SK-N-SH treated with all-trans-retinoic acid at 6 μM for 48 hours (cell line): Measurements from ENCODE around the gene SLAIN2.

Experiments used
- ATAC-seq: fragments of 200-7000 bp; cut with Tn5 transposase; 3 replicates; pipeline ENCODE4 v1.9.1; 2020; ENCODE audit warnings: mild to moderate bottlenecking, moderate library complexity
- ARNTL ChIP-seq: fragments of 450-650 bp; formaldehyde crosslinking; IDR thresholded peaks from 2 replicates; pipeline ENCODE4 v1.5.0; 2020; ENCODE audit warnings: low read depth, mild to moderate bottlenecking, moderate library complexity, borderline replicate concordance
- BACH2 ChIP-seq: fragments of 250-450 bp; sonication (Bioruptor Pico); IDR thresholded peaks from 2 replicates; pipeline ENCODE4 v1.9.0; 2021; ENCODE audit warnings: mild to moderate bottlenecking, borderline replicate concordance
- CSDC2 ChIP-seq: fragments of 250-450 bp; sonication (Bioruptor Pico); IDR thresholded peaks from 2 replicates; pipeline ENCODE4 v1.5.0; 2020; ENCODE audit warnings: mild to moderate bottlenecking, moderate library complexity
- ESRRG ChIP-seq: fragments of 250-450 bp; sonication (Bioruptor Pico); IDR thresholded peaks from 2 replicates; pipeline ENCODE4 v1.6.1; 2021; ENCODE audit warnings: mild to moderate bottlenecking
- GLIS3 ChIP-seq: fragments of 250-450 bp; sonication (Bioruptor Pico); IDR thresholded peaks from 2 replicates; pipeline ENCODE4 v1.5.0; 2020; ENCODE audit warnings: mild to moderate bottlenecking, moderate library complexity
- ISL1 ChIP-seq: fragments of 250-450 bp; sonication (Bioruptor Pico); IDR thresholded peaks from 2 replicates; pipeline ENCODE4 v2.1.2; 2022; ENCODE audit warnings: mild to moderate bottlenecking, moderate library complexity
- OSR1 ChIP-seq: fragments of 250-450 bp; sonication (Bioruptor Pico); IDR thresholded peaks from 2 replicates; pipeline ENCODE4 v1.8.0; 2022; ENCODE audit warnings: moderate library complexity, mild to moderate bottlenecking, inconsistent platforms
- RARB ChIP-seq: fragments of 250-450 bp; sonication (Bioruptor Pico); IDR thresholded peaks from 2 replicates; pipeline ENCODE4 v1.8.0; 2021; ENCODE audit warnings: mild to moderate bottlenecking, moderate library complexity
- SNAI2 ChIP-seq: fragments of 250-450 bp; sonication (Bioruptor Pico); IDR thresholded peaks from 2 replicates; pipeline ENCODE4 v1.5.0; 2020; ENCODE audit warnings: mild to moderate bottlenecking, moderate library complexity
- TCF4 ChIP-seq: fragments of 250-450 bp; sonication (Bioruptor Pico); IDR thresholded peaks from 2 replicates; pipeline ENCODE4 v1.8.0; 2021; ENCODE audit warnings: mild to moderate bottlenecking, moderate library complexity, borderline replicate concordance
- TOX ChIP-seq: fragments of 250-450 bp; sonication (Bioruptor Pico); IDR thresholded peaks from 2 replicates; pipeline ENCODE4 v1.8.0; 2021; ENCODE audit warnings: mild to moderate bottlenecking, moderate library complexity, borderline replicate concordance
- ZFP3 ChIP-seq: fragments of 250-450 bp; sonication (Bioruptor Pico); IDR thresholded peaks from 2 replicates; pipeline ENCODE4 v1.5.0; 2020; ENCODE audit warnings: mild to moderate bottlenecking, moderate library complexity
- ZFP30 ChIP-seq: fragments of 450-650 bp; formaldehyde crosslinking; IDR thresholded peaks from 2 replicates; pipeline ENCODE4 v1.5.0; 2022; ENCODE audit warnings: mild to moderate bottlenecking, moderate library complexity
- ZNF565 ChIP-seq: fragments of 450-650 bp; formaldehyde crosslinking; conservative IDR thresholded peaks from 2 replicates; pipeline ENCODE4 v1.5.0; 2020; ENCODE audit warnings: low read depth, mild to moderate bottlenecking, moderate library complexity
- ZNF70 ChIP-seq: fragments of 450-650 bp; formaldehyde crosslinking; IDR thresholded peaks from 2 replicates; pipeline ENCODE4 v1.5.0; 2020; ENCODE audit warnings: mild to moderate bottlenecking, moderate library complexity
- ZNF8 ChIP-seq: fragments of 450-650 bp; formaldehyde crosslinking; IDR thresholded peaks from 2 replicates; pipeline ENCODE4 v1.5.0; 2020; ENCODE audit warnings: mild to moderate bottlenecking, moderate library complexity
- TF ChIP-seq, protein P1 (sequence below): fragments of 250-450 bp; sonication (Bioruptor Pico); IDR thresholded peaks from 2 replicates; pipeline ENCODE4 v1.8.0; 2021; ENCODE audit warnings: low read depth, mild to moderate bottlenecking, moderate library complexity, borderline replicate concordance
- TF ChIP-seq, protein P2 (sequence below): fragments of 250-450 bp; sonication (Bioruptor Pico); IDR thresholded peaks from 2 replicates; pipeline ENCODE4 v1.8.0; 2020; ENCODE audit warnings: mild to moderate bottlenecking, moderate library complexity, borderline replicate concordance
- TF ChIP-seq, protein P3 (sequence below): fragments of 250-450 bp; sonication (Bioruptor Pico); IDR thresholded peaks from 2 replicates; pipeline ENCODE4 v1.5.1; 2020; ENCODE audit warnings: low read depth, mild to moderate bottlenecking, moderate library complexity
- TF ChIP-seq, protein P4 (sequence below): fragments of 250-450 bp; sonication (Bioruptor Pico); IDR thresholded peaks from 2 replicates; pipeline ENCODE4 v1.5.1; 2021; ENCODE audit warnings: mild to moderate bottlenecking, moderate library complexity
- TF ChIP-seq, protein P5 (sequence below): fragments of 250-450 bp; sonication (Bioruptor Pico); IDR thresholded peaks from 2 replicates; pipeline ENCODE4 v1.5.0; 2020; ENCODE audit warnings: mild to moderate bottlenecking, moderate library complexity

Gene SLAIN2

DNA sequence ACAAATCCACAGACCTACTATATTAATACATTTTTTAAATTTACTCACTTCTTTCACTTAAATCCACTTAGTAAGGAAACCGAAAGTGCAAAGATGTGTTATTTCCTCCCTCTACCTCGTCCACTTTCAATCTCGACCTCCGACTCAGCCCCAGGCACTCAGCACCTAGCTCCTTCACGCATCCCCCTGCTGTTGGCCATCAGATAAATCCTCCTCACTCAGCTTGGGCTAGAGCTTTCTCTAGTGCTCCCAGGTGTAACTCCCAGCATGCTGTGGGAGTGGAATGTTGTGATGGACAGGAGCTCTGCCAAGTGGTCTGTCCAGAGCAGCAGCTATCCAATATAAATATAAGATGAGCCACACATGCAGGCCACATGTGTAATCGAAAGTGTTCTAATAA is 45.0 kb upstream of the SLAIN2 start:
- TF ChIP-seq OSR1 (CRISPR knock-in tag) (no peak), ZFP30 (CRISPR knock-in tag) (no peak), ZNF70 (CRISPR knock-in tag) (no peak), SNAI2 (CRISPR knock-in tag) (no peak), ISL1 (CRISPR knock-in tag) (no peak), ZFP3 (CRISPR knock-in tag) (no peak), BACH2 (no peak), ESRRG (no peak)
- TF ChIP-seq, protein P1, sequence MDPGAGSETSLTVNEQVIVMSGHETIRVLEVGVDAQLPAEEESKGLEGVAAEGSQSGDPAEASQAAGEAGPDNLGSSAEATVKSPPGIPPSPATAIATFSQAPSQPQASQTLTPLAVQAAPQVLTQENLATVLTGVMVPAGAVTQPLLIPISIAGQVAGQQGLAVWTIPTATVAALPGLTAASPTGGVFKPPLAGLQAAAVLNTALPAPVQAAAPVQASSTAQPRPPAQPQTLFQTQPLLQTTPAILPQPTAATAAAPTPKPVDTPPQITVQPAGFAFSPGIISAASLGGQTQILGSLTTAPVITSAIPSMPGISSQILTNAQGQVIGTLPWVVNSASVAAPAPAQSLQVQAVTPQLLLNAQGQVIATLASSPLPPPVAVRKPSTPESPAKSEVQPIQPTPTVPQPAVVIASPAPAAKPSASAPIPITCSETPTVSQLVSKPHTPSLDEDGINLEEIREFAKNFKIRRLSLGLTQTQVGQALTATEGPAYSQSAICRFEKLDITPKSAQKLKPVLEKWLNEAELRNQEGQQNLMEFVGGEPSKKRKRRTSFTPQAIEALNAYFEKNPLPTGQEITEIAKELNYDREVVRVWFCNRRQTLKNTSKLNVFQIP (CRISPR knock-in tag), result no peak
- TF ChIP-seq, protein P2, sequence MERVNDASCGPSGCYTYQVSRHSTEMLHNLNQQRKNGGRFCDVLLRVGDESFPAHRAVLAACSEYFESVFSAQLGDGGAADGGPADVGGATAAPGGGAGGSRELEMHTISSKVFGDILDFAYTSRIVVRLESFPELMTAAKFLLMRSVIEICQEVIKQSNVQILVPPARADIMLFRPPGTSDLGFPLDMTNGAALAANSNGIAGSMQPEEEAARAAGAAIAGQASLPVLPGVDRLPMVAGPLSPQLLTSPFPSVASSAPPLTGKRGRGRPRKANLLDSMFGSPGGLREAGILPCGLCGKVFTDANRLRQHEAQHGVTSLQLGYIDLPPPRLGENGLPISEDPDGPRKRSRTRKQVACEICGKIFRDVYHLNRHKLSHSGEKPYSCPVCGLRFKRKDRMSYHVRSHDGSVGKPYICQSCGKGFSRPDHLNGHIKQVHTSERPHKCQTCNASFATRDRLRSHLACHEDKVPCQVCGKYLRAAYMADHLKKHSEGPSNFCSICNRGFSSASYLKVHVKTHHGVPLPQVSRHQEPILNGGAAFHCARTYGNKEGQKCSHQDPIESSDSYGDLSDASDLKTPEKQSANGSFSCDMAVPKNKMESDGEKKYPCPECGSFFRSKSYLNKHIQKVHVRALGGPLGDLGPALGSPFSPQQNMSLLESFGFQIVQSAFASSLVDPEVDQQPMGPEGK (CRISPR knock-in tag), result no peak
- TF ChIP-seq, protein P3, sequence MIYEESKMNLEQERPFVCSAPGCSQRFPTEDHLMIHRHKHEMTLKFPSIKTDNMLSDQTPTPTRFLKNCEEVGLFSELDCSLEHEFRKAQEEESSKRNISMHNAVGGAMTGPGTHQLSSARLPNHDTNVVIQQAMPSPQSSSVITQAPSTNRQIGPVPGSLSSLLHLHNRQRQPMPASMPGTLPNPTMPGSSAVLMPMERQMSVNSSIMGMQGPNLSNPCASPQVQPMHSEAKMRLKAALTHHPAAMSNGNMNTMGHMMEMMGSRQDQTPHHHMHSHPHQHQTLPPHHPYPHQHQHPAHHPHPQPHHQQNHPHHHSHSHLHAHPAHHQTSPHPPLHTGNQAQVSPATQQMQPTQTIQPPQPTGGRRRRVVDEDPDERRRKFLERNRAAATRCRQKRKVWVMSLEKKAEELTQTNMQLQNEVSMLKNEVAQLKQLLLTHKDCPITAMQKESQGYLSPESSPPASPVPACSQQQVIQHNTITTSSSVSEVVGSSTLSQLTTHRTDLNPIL (CRISPR knock-in tag), result no peak
- TF ChIP-seq, protein P4, sequence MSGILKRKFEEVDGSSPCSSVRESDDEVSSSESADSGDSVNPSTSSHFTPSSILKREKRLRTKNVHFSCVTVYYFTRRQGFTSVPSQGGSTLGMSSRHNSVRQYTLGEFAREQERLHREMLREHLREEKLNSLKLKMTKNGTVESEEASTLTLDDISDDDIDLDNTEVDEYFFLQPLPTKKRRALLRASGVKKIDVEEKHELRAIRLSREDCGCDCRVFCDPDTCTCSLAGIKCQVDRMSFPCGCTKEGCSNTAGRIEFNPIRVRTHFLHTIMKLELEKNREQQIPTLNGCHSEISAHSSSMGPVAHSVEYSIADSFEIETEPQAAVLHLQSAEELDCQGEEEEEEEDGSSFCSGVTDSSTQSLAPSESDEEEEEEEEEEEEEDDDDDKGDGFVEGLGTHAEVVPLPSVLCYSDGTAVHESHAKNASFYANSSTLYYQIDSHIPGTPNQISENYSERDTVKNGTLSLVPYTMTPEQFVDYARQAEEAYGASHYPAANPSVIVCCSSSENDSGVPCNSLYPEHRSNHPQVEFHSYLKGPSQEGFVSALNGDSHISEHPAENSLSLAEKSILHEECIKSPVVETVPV (CRISPR knock-in tag), result no peak
- ATAC-seq, result no peak

DNA sequence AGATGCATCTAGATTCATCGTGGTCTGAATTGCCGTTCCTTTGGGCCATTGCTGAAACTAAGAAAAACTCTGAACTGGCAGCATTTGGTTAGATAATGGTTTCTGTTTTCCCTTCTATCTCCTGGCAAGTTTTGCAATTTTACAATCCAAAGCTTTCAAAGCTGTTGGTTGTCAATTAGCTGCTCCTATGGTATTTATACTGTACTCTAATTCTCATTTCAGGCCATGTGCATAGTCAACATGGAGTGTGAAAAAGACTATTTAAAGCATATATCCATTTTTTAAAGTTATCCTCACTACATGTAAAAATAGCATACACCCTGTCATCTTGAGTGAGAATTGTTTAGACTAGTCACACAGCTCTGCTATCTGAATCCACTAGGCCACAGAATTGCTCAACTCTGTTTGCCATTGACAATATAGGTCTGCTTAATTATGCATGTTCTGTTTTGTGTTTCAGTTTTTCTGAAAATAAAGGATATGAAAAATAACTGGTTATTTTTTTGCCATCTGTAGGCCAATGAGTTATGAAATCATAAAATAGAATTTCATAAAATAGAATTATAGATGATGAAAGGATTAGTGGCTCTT is 44.0 kb upstream of the SLAIN2 start:
- TF ChIP-seq ESRRG (no peak), ZFP30 (CRISPR knock-in tag) (no peak)
- ATAC-seq, result no peak

DNA sequence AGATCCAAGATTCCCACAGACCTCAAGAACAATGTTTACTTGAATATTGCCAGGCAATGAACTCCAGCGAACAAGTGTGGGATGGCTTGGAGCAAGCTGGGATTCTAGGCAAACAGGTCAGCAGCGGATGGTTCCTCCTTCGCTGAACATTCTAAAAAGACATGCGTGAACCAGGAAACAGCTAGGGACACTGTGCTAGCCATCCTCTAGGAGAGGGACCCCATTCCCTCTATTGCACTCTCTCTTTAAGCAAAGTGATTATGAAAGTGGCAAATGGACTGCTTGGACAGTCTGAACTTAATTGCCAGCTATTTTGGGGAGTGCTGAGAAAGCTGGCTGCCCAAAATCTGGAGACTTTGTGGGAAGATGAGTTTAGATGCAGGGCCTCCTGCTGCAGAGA is 41.8 kb upstream of the SLAIN2 start:
- ATAC-seq, result peak; percentile 60
- TF ChIP-seq ARNTL (CRISPR knock-in tag), result no peak
- TF ChIP-seq TCF4, result no peak
- no peak for TF ChIP-seq BACH2
- TF ChIP-seq TOX (CRISPR knock-in tag), result no peak
- TF ChIP-seq ZNF70 (CRISPR knock-in tag), result no peak
- TF ChIP-seq, protein P4 (CRISPR knock-in tag), result no peak
- TF ChIP-seq, protein P2 (CRISPR knock-in tag), result no peak
- no peak for TF ChIP-seq RARB
- TF ChIP-seq OSR1 (CRISPR knock-in tag), result no peak
- TF ChIP-seq ZNF565, result no peak
- TF ChIP-seq ZNF8, result no peak
- no peak for TF ChIP-seq ESRRG
- TF ChIP-seq GLIS3 (CRISPR knock-in tag), result no peak
- TF ChIP-seq, protein P5, sequence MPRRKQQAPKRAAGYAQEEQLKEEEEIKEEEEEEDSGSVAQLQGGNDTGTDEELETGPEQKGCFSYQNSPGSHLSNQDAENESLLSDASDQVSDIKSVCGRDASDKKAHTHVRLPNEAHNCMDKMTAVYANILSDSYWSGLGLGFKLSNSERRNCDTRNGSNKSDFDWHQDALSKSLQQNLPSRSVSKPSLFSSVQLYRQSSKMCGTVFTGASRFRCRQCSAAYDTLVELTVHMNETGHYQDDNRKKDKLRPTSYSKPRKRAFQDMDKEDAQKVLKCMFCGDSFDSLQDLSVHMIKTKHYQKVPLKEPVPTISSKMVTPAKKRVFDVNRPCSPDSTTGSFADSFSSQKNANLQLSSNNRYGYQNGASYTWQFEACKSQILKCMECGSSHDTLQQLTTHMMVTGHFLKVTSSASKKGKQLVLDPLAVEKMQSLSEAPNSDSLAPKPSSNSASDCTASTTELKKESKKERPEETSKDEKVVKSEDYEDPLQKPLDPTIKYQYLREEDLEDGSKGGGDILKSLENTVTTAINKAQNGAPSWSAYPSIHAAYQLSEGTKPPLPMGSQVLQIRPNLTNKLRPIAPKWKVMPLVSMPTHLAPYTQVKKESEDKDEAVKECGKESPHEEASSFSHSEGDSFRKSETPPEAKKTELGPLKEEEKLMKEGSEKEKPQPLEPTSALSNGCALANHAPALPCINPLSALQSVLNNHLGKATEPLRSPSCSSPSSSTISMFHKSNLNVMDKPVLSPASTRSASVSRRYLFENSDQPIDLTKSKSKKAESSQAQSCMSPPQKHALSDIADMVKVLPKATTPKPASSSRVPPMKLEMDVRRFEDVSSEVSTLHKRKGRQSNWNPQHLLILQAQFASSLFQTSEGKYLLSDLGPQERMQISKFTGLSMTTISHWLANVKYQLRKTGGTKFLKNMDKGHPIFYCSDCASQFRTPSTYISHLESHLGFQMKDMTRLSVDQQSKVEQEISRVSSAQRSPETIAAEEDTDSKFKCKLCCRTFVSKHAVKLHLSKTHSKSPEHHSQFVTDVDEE (CRISPR knock-in tag), result no peak
- TF ChIP-seq CSDC2 (CRISPR knock-in tag), result no peak
- TF ChIP-seq, protein P1 (CRISPR knock-in tag), result no peak
- no peak for TF ChIP-seq ZFP3 (CRISPR knock-in tag)
- TF ChIP-seq, protein P3 (CRISPR knock-in tag), result no peak
- TF ChIP-seq, all 23 proteins: peak for 0
